SJSA1 (cell line): ENCODE results near the gene THEMIS2. TPM values are rescaled to one million over a fixed set of nuclear protein-coding genes. Genes with fewer than 3 reads are reported as not detected.

Experiments used
- DNase-seq, 2 experiments: peaks; one replicate each; pipeline ENCODE4 v3.0.0-alpha.2; 2015 to 2020; ENCODE audit warnings: low spot score in 2 of 2, low read depth in 1 of 2
- H3K27ac ChIP-seq: fragments of 250-450 bp; sonication (Bioruptor Pico); 2 replicates; pipeline ENCODE4 v1.5.1; 2020; ENCODE audit warnings: mild to moderate bottlenecking, moderate library complexity
- H3K27me3 ChIP-seq: fragments of 250-450 bp; sonication (Bioruptor Pico); replicated peaks from 2 replicates; pipeline ENCODE4 v1.5.1; 2020; ENCODE audit warnings: mild to moderate bottlenecking, moderate library complexity
- H3K36me3 ChIP-seq: fragments of 250-450 bp; sonication (Bioruptor Pico); 2 replicates; pipeline ENCODE4 v1.5.1; 2020; ENCODE audit warnings: mild to moderate bottlenecking
- H3K4me1 ChIP-seq: fragments of 250-450 bp; sonication (Bioruptor Pico); replicated peaks from 2 replicates; pipeline ENCODE4 v1.6.1; 2021; ENCODE audit warnings: mild to moderate bottlenecking
- H3K4me3 ChIP-seq: fragments of 250-450 bp; sonication (Bioruptor Pico); 2 replicates; pipeline ENCODE4 v1.5.1; 2020; ENCODE audit warnings: mild to moderate bottlenecking
- H3K9me3 ChIP-seq: fragments of 250-450 bp; sonication (Bioruptor Pico); replicated peaks from 2 replicates; pipeline ENCODE4 v1.5.1; 2020; ENCODE audit warnings: mild to moderate bottlenecking
- total RNA-seq: library from RNA; depleted of rRNA; stranded (reverse); fragments of >200 nt; shearing (Covaris generic); gene quantifications from 2 replicates; pipeline ENCODE4 v1.2.3, GENCODE V29; 2014

THEMIS2 gene
- total RNA-seq, 1 experiment from 2014 or later = 1.7 TPM

- no peaks in the 10 kb centered on the region for H3K4me1 ChIP-seq
- no peak overlapping the region for H3K27ac ChIP-seq
- DNase-seq = no peak
- no peak overlapping the region for H3K4me3 ChIP-seq
- H3K36me3 ChIP-seq = peaks cover 10% of the 10 kb centered on the region
- H3K27me3 ChIP-seq = no peaks in the 10 kb centered on the region
- H3K9me3 ChIP-seq = no peaks in the 10 kb centered on the region
Observed at GRCh38 chr1:27885621-27886352, 13.4 kb downstream of the THEMIS2 start.

DNA sequence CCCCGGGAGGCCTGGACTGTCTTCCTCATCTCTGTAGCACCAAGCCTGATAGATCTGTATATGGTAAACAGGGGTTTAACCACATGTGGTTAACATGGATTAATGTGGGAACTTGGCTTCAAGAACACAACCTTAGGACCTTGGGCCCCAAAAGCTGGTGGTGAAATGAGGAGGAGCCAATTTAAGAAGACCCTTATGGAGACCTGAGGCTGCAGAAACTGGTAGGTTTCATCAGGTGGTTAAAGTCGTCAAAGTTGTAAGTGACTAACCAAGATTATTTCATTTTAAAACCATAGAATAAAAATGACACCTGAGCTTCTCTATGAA lies 14.0 kb downstream of the THEMIS2 start:
- DNase-seq = no peak
- Histone ChIP-seq H3K9me3 (no peaks in the 10 kb centered on the region), H3K27ac (no peak overlapping the region)

DNA sequence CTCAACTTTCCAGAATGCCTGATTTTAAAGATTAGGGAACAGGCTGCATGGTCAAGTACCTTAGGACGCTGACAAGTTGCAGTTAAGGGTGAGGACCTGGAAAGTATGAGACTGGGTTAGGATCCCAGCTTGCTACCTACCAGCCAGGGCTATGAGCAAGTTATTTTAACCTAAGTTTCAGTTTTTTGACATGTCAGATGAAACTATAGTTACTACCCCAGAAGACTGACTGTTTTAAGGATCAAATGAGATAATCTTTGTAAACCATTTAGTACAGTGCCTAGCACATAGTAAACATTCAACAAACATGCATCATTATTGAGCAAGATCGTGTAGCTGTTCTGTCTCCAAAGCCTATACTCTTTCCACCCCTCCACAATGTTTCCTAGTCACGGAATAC lies 14.4 kb downstream of the THEMIS2 start:
- H3K27me3 ChIP-seq = no peaks in the 10 kb centered on the region
- no peaks in the 10 kb centered on the region for H3K4me1 ChIP-seq
- peaks cover 19% of the 10 kb centered on the region for H3K36me3 ChIP-seq
- H3K4me3 ChIP-seq = no peak overlapping the region
- DNase-seq = no peak
- no peak overlapping the region for H3K27ac ChIP-seq
- H3K9me3 ChIP-seq = no peaks in the 10 kb centered on the region

More for the DNA sequence above, 14.0 kb downstream of the THEMIS2 start:
- no peaks in the 10 kb centered on the region for H3K27me3 ChIP-seq
- H3K4me1 ChIP-seq = no peaks in the 10 kb centered on the region
- peaks cover 15% of the 10 kb centered on the region for H3K36me3 ChIP-seq
- H3K4me3 ChIP-seq = no peak overlapping the region

DNA sequence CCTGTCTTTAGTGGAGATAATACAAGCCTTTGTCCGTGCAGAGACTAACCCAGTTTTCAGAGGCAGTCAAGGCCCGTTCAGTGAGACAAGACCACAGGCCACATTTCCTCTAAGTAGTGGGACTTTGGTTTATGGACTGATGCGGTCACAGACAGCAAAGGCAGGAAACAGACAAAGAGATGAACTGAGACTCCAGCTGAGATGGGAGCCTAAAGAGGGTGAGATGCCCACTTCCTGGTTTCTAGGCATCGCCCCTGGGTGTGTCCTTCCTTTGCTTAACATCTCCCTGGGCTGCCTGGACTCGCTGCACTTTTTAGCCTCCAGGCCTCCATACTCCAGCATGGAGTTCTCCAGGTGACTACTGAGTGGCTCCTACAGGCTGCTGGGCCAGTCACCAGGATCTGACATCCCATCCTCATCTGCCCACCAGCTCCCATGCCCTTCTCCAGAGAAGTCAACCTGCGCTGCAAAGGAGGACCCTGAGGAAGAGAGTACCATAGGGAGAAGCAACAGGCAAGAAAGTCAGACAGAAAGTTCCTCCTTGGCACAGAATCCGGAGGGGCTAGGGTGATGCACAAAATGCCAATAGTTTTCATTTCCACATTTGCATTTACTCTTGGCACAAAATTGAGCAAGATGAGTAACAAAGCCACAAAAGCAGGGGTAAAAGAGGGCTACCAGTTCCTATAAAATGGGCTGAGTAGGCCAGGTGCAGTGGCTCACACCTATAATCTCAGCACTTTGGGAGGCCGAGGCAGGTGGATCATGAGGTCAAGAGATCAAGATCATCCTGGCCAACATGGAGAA lies 15.1 kb downstream of the THEMIS2 start:
- Histone ChIP-seq H3K36me3 (peaks cover 26% of the 10 kb centered on the region), H3K4me1 (no peaks in the 10 kb centered on the region), H3K4me3 (no peak overlapping the region), H3K27ac (no peak overlapping the region), H3K27me3 (no peaks in the 10 kb centered on the region), H3K9me3 (no peaks in the 10 kb centered on the region)
- DNase-seq = no peak

GRCh38 chr1:27889506-27889905 lies 17.2 kb downstream of the THEMIS2 start:
- Histone ChIP-seq H3K27ac (no peak overlapping the region), H3K36me3 (peaks cover 45% of the 10 kb centered on the region), H3K9me3 (no peaks in the 10 kb centered on the region), H3K4me1 (no peaks in the 10 kb centered on the region), H3K27me3 (no peaks in the 10 kb centered on the region), H3K4me3 (no peak overlapping the region)
- no peak for DNase-seq

DNA sequence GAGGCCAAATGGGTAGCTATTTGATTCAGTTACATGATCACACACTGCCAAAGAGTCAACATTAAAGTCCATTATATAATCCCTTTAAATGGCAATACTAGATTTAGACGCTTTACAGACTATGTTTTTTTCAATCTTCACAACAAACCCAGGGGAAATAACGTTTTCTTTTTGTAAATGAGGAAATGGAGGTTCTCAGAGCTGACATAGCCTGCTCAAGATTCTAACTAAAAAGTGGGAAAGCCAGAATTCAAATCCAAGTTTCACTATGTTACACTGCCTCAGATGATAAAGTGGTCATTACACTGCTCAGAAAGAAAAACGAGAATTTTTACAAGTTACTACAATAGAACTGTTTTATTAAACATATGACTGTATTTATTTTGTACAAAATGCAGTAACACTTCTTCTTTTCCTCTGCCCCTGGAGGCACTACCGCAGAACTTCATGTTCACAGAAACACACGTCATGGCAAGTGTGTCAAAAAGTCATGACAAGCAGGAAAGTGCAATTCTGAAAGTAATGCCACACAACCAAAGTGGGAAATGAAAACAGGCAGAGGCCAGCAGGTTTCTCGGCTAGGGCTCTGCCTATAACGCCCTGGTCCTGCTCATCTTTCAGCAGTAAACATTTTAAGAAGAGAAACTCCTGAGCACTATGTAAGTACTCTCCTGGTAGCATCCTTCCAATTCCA lies 19.0 kb downstream of the THEMIS2 start:
- H3K36me3 ChIP-seq = peaks cover 62% of the 10 kb centered on the region
- H3K27ac ChIP-seq = no peak overlapping the region
- H3K4me1 ChIP-seq = no peaks in the 10 kb centered on the region
- no peaks in the 10 kb centered on the region for H3K9me3 ChIP-seq
- H3K4me3 ChIP-seq = no peak overlapping the region
- DNase-seq = no peak
- H3K27me3 ChIP-seq = no peaks in the 10 kb centered on the region

DNA sequence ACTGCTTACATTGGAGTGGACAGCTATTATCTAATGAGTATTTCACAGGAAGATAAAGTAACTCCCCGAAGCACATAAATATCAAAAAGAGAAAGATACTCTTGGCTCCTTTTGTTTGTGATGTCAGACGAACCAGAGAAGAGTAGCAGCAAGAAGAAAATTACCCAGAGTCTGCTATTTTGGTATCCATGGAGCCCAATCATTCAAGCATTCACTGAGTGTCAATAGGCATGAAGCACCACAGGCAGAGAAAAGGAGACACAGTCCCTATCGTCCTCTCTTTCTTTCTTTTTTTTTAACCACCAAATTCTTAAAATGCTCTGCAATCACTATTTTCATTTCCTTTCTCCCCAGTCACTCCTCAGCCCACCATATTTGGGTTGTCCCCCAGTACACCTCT lies 22.2 kb downstream of the THEMIS2 start:
- Histone ChIP-seq H3K4me3 (no peak overlapping the region), H3K9me3 (no peaks in the 10 kb centered on the region), H3K4me1 (no peaks in the 10 kb centered on the region), H3K36me3 (peaks cover 80% of the 10 kb centered on the region), H3K27me3 (no peaks in the 10 kb centered on the region), H3K27ac (no peak overlapping the region)
- no peak for DNase-seq

GRCh38 chr1:27906759-27907158 lies 34.4 kb downstream of the THEMIS2 start:
- Histone ChIP-seq H3K4me1 (no peaks in the 10 kb centered on the region), H3K27me3 (no peaks in the 10 kb centered on the region), H3K27ac (no peak overlapping the region), H3K9me3 (no peaks in the 10 kb centered on the region), H3K36me3 (peaks cover 45% of the 10 kb centered on the region), H3K4me3 (no peak overlapping the region)
- DNase-seq = no peak

DNA sequence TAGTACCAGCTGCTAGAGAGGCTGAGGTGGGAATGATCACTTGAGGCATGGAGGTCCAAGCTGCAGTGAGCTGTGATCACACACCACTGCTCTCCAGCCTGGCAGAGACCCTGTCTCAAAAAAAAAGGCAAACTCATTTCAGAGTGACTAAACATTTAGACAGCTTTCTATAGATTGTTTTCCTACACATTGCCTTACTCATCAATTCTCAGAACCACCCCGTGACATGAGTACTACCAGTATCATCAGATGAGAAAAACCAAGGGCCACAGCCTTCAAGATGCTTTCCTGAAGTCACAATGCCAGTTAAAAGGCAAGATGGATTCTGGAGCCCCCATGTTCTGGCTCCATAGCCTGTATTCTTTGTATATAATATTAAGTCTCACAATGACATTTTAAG lies 40.1 kb downstream of the THEMIS2 start:
- H3K27ac ChIP-seq = no peak overlapping the region
- H3K4me3 ChIP-seq = no peak overlapping the region

GRCh38 chr1:27915082-27915575 lies 42.8 kb downstream of the THEMIS2 start:
- H3K4me1 ChIP-seq = peaks cover 3% of the 10 kb centered on the region; the same call in 1 of the 2 replicates
- H3K27ac ChIP-seq = no peak overlapping the region
- H3K27me3 ChIP-seq = peaks cover 3% of the 10 kb centered on the region; the same call in 1 of the 2 replicates
- peaks cover 3% of the 10 kb centered on the region for H3K36me3 ChIP-seq
- DNase-seq = no peak
- H3K9me3 ChIP-seq = peaks cover 6% of the 10 kb centered on the region
- peak overlapping the region; percentile 64 for H3K4me3 ChIP-seq

More for the DNA sequence above, 40.1 kb downstream of the THEMIS2 start:
- DNase-seq = no peak
- peaks cover 19% of the 10 kb centered on the region for H3K36me3 ChIP-seq
- peaks cover 6% of the 10 kb centered on the region for H3K9me3 ChIP-seq
- H3K27me3 ChIP-seq = no peaks in the 10 kb centered on the region
- peaks cover 3% of the 10 kb centered on the region; the same call in 1 of the 2 replicates for H3K4me1 ChIP-seq

DNA sequence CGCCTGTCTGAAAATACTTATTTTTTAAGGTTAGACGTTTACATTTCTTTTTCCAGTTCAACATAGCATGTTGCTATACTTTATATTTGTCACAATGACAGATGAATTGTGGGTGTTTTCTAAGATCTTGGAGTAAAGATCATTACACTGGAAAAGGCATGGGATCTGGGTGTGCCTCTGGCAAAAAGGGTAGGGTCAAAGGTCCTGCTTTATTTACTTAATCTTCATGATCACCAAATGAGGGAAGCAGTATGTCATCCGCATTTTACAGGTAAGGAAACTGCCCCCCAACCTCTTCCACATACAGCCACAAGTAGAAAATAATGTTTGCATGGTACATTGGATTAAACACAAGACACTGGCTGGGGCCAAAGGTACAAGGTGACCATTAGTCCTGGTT lies 49.9 kb downstream of the THEMIS2 start:
- H3K27me3 ChIP-seq = peaks cover 3% of the 10 kb centered on the region; the same call in 1 of the 2 replicates
- H3K27ac ChIP-seq = no peak overlapping the region
- H3K9me3 ChIP-seq = no peaks in the 10 kb centered on the region
- no peak for DNase-seq
- H3K4me3 ChIP-seq = no peak overlapping the region
- H3K4me1 ChIP-seq = no peaks in the 10 kb centered on the region
- H3K36me3 ChIP-seq = no peaks in the 10 kb centered on the region

DNA sequence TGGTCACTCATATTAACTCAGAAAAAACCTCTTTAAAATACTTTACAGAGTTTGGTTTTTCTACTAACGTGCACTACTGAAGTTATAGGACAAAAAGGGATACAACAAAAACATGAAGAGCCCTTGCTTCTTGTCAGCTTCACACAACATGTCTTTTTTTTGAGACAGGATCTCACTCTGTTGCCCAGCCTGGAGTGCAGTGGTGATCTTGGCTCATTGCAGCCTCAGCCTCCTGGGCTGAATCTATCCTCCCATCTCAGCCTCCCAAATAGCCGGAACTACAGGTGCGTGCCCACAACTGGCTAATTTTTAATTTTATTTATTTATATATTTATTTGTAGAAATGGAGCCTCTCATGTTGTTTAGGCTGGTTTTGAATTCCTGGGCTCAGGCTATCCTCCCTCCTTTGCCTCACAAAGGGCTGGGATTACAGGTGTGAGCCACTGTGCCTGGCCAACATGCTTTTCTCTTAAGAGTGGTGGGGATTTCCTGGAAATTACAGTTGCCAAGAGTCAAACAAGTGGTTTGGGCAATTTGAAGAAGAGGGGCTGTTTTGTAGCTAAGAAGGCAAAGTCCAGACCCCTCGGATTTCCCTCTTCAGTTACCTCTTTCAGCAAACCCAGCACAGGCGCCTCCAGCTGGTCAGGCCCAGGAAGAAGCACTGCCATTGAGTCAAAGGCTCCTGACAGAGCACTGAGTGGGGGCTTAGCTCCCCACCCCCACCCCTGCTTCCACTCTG lies 56.0 kb downstream of the THEMIS2 start:
- no peak for DNase-seq
- Histone ChIP-seq H3K27me3 (no peaks in the 10 kb centered on the region), H3K27ac (no peak overlapping the region), H3K36me3 (no peaks in the 10 kb centered on the region), H3K9me3 (no peaks in the 10 kb centered on the region), H3K4me3 (no peak overlapping the region), H3K4me1 (no peaks in the 10 kb centered on the region)

GRCh38 chr1:27931184-27931583 lies 58.8 kb downstream of the THEMIS2 start:
- Histone ChIP-seq H3K36me3 (no peaks in the 10 kb centered on the region), H3K4me1 (no peaks in the 10 kb centered on the region), H3K9me3 (no peaks in the 10 kb centered on the region), H3K27me3 (no peaks in the 10 kb centered on the region), H3K27ac (no peak overlapping the region), H3K4me3 (no peak overlapping the region)
- no peak for DNase-seq
